ENCODE data around the gene SETX.

The SETX gene

DNA sequence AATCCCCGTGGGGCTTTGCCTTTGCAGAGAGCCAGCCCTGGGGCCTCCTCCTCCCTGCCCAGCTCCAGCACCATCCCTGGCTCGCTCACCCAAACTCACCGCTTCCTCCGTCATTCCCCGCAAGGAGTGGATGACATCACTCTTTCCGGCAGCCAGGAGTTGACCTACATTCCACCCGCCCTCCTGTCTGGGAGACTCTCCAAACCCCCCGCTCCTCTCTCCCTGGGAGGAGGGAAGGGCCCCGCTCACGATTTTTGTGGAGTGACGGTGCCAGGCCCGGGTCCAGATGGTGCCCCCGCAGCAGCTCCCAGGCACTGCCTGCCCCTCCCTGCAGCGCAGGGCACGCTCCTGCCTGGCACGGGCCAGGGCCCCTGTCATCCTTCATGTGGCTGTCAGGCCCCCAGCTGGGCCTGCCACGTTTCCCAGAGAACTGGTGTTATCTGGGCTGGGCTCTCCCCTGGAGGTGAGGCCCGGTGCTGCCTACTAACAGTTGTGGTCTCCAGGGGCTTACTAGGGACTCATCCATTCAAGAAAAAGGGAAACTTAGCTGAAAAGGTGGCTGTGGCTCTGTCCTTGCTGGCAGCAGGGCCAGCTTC is 140.7 kb downstream of the SETX start:
- no peak for DNase-seq (ENCODE audit: low read depth)

DNA sequence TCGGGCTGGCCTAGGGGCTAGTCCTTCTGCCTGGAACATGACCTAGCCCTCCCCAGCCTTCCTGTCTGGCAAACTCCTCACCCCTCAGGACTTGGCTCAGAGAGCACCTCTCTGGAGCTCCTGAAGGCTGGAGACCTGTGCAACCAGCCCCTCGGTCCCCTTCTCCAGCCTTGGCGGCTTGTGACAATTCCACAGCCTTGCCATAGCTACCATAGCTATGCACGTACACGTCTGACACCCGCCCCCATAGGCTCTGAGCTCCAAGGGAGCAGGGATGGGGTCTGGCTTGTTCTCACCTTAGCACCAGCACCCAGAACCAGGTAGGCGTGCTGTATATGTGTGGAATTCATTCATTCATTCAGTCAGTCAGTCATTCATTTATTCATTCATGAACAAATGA is 143.2 kb downstream of the SETX start:
- DNase-seq (ENCODE audit: low read depth) = no peak
